ENCODE measurements around the gene CFAP97D1.

CFAP97D1 gene

DNA sequence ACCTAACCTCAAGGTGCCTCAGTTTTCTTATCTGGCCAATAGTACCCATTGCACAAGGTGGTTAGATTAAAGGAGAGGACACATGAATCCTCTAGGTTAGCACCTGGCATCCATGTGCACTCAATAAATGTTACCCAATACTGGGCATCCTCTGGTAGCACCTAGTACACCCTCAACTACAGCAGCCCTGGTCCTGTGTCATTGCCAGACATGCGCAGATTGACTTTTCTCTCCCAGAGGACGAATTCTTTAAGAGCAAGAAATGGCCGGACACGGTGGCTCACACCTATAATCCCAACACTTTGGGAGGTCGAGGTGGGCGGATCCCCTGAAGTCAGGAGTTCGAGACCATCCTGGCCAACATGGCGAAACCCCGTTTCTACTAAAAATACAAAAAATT, 8.8 kb upstream of the CFAP97D1 start:
- Histone ChIP-seq H3K9me2 (replicated peaks; ENCODE audit: low read depth, low read length) (no peaks in the 10 kb centered on the region), H2AFZ (ENCODE audit: low read length) (no peak overlapping the region), H3K9ac (ENCODE audit: low read depth, low read length, poor library complexity, severe bottlenecking) (no peak overlapping the region), H3K4me3 (ENCODE audit: low read length, poor library complexity, severe bottlenecking) (no peak overlapping the region), H3F3A (ENCODE audit: low read depth) (no peaks in the 10 kb centered on the region), H4K20me1 (ENCODE audit: insufficient read depth, low read length, poor library complexity, severe bottlenecking) (no peaks in the 10 kb centered on the region), H3K27me3 (ENCODE audit: insufficient read depth, low read length, poor library complexity, severe bottlenecking) (no peaks in the 10 kb centered on the region), H3K4me2 (ENCODE audit: low read depth, low read length, poor library complexity, severe bottlenecking) (no peak overlapping the region), H3K4me1 (ENCODE audit: insufficient read depth, low read length, poor library complexity, severe bottlenecking) (no peaks in the 10 kb centered on the region), H3K36me3 (ENCODE audit: insufficient read depth, low read length) (no peaks in the 10 kb centered on the region), H3K79me2 (ENCODE audit: insufficient read depth, low read length) (no peaks in the 10 kb centered on the region), H3K9me3 (ENCODE audit: insufficient read depth, low read depth, low read length) (no peaks in the 10 kb centered on the region)
- TF ChIP-seq CTCF (conservative IDR thresholded peaks at IDR 0.05; ENCODE audit: low read length) (no peak), EZH2phosphoT487 (IDR thresholded peaks at IDR 0.05; ENCODE audit: borderline replicate concordance) (no peak)

DNA sequence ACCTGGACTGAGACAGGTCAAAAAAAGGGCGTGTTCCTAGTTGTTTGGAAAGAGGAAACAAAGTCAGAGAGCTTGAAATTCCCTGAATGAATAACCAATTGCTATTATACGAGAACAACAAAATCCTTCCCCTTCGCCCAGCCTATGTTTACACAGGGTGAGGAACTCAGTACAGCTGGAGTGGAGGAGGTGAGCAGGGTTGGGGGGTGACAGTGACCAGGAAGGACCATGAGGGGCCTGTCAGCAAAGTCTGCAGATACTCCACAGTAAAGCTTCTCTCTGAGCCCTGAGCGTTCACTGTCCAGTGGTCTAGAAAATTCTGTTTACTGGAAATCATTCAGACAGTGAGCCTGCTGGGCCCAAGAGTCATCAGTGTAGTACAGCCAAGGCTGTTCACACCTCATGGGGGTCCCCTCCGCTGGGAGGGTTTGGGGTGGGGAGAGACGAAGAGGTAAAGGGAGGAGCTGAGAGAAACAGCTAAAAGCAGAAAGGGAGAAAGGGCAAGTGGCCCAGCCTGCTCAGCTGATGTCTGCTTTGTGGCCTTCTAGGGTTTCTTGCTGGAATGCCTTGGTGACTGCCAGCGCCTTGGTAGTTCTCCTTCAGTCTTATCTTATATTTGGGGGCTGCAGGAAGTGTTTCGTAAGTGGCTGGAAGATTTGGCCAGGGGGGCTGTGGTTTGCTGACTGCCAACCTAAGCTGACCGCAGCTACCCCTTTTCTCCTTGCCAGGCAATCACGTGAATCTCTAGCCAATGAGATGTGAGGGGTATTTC, 7.2 kb upstream of the CFAP97D1 start:
- H3K9me2 ChIP-seq (replicated peaks; ENCODE audit: low read depth, low read length), result no peaks in the 10 kb centered on the region
- H3K9ac ChIP-seq (ENCODE audit: low read depth, low read length, poor library complexity, severe bottlenecking), result no peak overlapping the region
- H4K20me1 ChIP-seq (ENCODE audit: insufficient read depth, low read length, poor library complexity, severe bottlenecking), result no peaks in the 10 kb centered on the region
- no peaks in the 10 kb centered on the region for H3K36me3 ChIP-seq (ENCODE audit: insufficient read depth, low read length)
- H2AFZ ChIP-seq (ENCODE audit: low read length), result no peak overlapping the region
- no peaks in the 10 kb centered on the region for H3F3A ChIP-seq (ENCODE audit: low read depth)
- H3K9me3 ChIP-seq (ENCODE audit: insufficient read depth, low read depth, low read length), result no peaks in the 10 kb centered on the region
- H3K4me1 ChIP-seq (ENCODE audit: insufficient read depth, low read length, poor library complexity, severe bottlenecking), result peaks cover 1% of the 10 kb centered on the region
- H3K27me3 ChIP-seq (ENCODE audit: insufficient read depth, low read length, poor library complexity, severe bottlenecking), result no peaks in the 10 kb centered on the region
- TF ChIP-seq CTCF (conservative IDR thresholded peaks at IDR 0.05; ENCODE audit: low read length) (no peak), EZH2phosphoT487 (IDR thresholded peaks at IDR 0.05; ENCODE audit: borderline replicate concordance) (no peak)
- no peak overlapping the region for H3K4me2 ChIP-seq (ENCODE audit: low read depth, low read length, poor library complexity, severe bottlenecking)
- no peak overlapping the region for H3K4me3 ChIP-seq (ENCODE audit: low read length, poor library complexity, severe bottlenecking)
- no peaks in the 10 kb centered on the region for H3K79me2 ChIP-seq (ENCODE audit: insufficient read depth, low read length)

DNA sequence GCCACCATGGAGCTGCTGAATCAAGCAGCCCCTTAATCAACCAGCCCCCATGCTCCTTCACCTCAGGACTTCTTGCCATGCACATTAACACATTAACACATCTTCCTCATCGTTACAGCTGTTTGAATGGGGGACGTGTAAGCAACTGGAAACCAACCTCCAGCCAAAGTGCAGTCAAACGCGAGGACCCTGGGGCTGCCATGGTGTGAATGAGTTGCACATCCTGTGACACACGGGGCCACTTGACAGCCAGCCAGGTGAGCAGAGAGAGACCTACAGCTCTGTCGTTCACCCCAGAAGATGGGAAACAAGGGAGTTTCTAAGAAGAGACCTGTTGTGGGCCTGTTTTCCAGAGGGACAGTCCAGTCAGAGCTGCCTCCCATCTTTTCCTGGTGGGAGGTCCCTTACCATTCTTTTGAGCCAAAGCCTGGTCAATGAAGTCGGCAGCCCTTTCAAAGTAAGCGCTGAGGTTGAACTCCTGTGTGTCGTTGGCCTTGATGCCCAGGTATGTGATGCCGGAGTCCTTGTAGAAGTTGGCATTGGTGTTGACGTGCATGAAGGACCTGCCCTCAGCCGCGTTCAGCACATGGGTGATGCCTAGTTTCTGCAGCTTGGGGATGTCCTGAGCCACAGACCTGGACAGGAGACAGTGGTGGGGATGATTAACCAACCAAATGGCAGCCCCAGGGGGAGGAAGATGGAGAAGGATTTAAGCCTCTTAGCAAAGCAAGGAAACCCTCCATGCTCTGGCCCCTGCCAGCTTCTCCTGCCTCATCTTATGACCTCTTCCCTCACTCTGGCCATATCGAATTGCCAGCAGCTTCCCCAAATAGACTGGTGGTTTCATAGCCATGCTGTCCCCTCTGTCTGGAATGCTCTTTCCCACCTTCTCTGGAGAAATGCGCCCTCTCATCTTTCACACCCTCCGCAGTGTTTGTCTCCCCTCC, 5.7 kb upstream of the CFAP97D1 start:
- Histone ChIP-seq H3K79me2 (ENCODE audit: insufficient read depth, low read length) (no peaks in the 10 kb centered on the region), H3K4me3 (ENCODE audit: low read length, poor library complexity, severe bottlenecking) (no peak overlapping the region), H3K27me3 (ENCODE audit: insufficient read depth, low read length, poor library complexity, severe bottlenecking) (no peaks in the 10 kb centered on the region), H4K20me1 (ENCODE audit: insufficient read depth, low read length, poor library complexity, severe bottlenecking) (no peaks in the 10 kb centered on the region), H2AFZ (ENCODE audit: low read length) (no peak overlapping the region), H3K9ac (ENCODE audit: low read depth, low read length, poor library complexity, severe bottlenecking) (no peak overlapping the region), H3K9me3 (ENCODE audit: insufficient read depth, low read depth, low read length) (no peaks in the 10 kb centered on the region), H3K36me3 (ENCODE audit: insufficient read depth, low read length) (no peaks in the 10 kb centered on the region), H3K9me2 (replicated peaks; ENCODE audit: low read depth, low read length) (no peaks in the 10 kb centered on the region), H3K4me2 (ENCODE audit: low read depth, low read length, poor library complexity, severe bottlenecking) (no peak overlapping the region), H3F3A (ENCODE audit: low read depth) (no peaks in the 10 kb centered on the region), H3K4me1 (ENCODE audit: insufficient read depth, low read length, poor library complexity, severe bottlenecking) (peaks cover 14% of the 10 kb centered on the region)
- TF ChIP-seq CTCF (conservative IDR thresholded peaks at IDR 0.05; ENCODE audit: low read length), result no peak
- no peak for TF ChIP-seq EZH2phosphoT487 (IDR thresholded peaks at IDR 0.05; ENCODE audit: borderline replicate concordance)

All from Loucy (cell line).